ENCODE measurements around the gene ARRB1. TPM values are rescaled to one million over a fixed set of nuclear protein-coding genes. Genes with fewer than 3 reads are reported as not detected.

The ARRB1 gene
- total and polyA plus RNA-seq, 9 of the 15 experiments (the other 6 are each of a cell fraction or from before 2014, with no cell fraction given), result 6.6 to 45.4 (median 28.5) TPM

GRCh38 chr11:75241036-75241905 lies 110.2 kb downstream of the ARRB1 start (continued):
- TF ChIP-seq VEZF1 (CRISPR knock-in tag; IDR thresholded peaks at IDR 0.05) (peak; percentile 48; the same call in 1 of the 2 replicates), PTBP1 (IDR thresholded peaks at IDR 0.05; ENCODE audit: low read depth, low read length) (no peak), NR4A1 (CRISPR knock-in tag; IDR thresholded peaks at IDR 0.05) (no peak), NR4A1 (tag; IDR thresholded peaks at IDR 0.05) (peak; percentile 51; the same call in 1 of the 2 replicates), DMBX1 (CRISPR knock-in tag; IDR thresholded peaks at IDR 0.05; ENCODE audit: borderline replicate concordance) (peak; percentile 70; the same call in 1 of the 2 replicates), MAZ (CRISPR knock-in tag; conservative IDR thresholded peaks at IDR 0.05 in 1 of 2, IDR thresholded peaks at IDR 0.05 in 1 of 2) (peak in 1 of 2 experiments; percentile 89; a peak in 2 of 4 replicates), IRF2 (CRISPR knock-in tag; IDR thresholded peaks at IDR 0.05) (no peak), CBX8 (IDR thresholded peaks at IDR 0.05; ENCODE audit: borderline replicate concordance, extremely low read depth, low read depth, low read length, poor library complexity, severe bottlenecking) (no peak), TSHZ1 (CRISPR knock-in tag; IDR thresholded peaks at IDR 0.05) (no peak), ZNF511 (CRISPR knock-in tag; IDR thresholded peaks at IDR 0.05) (peak; percentile 77; the same call in 1 of the 2 replicates), BDP1 (IDR thresholded peaks at IDR 0.05; ENCODE audit: insufficient read depth, insufficient read length) (no peak), HMGN3 (IDR thresholded peaks at IDR 0.05; ENCODE audit: borderline replicate concordance, extremely low read depth, insufficient read length, low read depth, low read length) (peak; percentile 94), ZNF280B (CRISPR knock-in tag; IDR thresholded peaks at IDR 0.05) (no peak), PURB (CRISPR knock-in tag; IDR thresholded peaks at IDR 0.05; ENCODE audit: low read depth) (no peak), SOX6 (IDR thresholded peaks at IDR 0.05) (peak; percentile 59)
- TF ChIP-seq, protein P1, sequence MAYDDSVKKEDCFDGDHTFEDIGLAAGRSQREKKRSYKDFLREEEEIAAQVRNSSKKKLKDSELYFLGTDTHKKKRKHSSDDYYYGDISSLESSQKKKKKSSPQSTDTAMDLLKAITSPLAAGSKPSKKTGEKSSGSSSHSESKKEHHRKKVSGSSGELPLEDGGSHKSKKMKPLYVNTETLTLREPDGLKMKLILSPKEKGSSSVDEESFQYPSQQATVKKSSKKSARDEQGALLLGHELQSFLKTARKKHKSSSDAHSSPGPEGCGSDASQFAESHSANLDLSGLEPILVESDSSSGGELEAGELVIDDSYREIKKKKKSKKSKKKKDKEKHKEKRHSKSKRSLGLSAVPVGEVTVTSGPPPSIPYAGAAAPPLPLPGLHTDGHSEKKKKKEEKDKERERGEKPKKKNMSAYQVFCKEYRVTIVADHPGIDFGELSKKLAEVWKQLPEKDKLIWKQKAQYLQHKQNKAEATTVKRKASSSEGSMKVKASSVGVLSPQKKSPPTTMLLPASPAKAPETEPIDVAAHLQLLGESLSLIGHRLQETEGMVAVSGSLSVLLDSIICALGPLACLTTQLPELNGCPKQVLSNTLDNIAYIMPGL (CRISPR knock-in tag; IDR thresholded peaks at IDR 0.05), result peak; percentile 95; the same call in 1 of the 2 replicates
